ENCODE results near the gene ZNF862.
"Not testable (repeated sequence)": the region's sequence is repeated elsewhere in the genome, so short reads cannot be mapped to it uniquely, and the experiment has no call there.

The ZNF862 gene

DNA sequence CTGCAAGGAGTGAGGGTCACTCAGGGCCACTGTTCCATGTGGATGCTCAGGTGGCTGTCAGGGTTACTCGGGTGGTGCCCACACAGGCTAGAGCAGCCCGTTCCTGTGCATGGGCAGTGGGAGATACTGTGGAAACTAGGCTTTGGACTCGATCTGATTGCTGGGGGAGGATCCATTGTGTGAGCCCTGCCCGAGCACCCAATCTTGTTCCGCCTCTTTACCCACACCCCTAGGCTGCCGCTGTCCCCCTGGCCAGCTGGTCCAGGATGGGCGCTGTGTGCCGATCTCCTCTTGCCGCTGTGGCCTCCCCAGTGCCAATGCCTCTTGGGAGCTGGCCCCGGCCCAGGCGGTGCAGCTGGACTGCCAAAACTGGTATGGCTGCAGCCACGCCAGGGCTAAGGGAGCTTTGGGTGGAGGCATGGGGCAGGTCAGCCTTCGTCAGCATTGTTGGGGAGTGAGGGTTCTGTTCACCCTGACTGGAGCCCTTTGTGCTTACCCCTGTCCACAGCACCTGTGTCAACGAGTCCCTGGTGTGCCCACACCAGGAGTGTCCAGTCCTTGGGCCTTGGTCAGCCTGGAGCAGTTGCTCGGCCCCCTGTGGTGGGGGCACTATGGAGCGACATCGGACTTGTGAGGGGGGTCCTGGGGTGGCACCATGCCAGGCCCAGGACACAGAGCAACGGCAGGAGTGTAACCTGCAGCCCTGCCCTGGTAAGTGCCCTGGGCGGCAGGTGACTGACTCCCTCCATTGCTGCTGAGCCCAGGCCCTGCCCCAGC, 12.4 kb upstream of the ZNF862 start:
- DNase-seq = no peak

DNA sequence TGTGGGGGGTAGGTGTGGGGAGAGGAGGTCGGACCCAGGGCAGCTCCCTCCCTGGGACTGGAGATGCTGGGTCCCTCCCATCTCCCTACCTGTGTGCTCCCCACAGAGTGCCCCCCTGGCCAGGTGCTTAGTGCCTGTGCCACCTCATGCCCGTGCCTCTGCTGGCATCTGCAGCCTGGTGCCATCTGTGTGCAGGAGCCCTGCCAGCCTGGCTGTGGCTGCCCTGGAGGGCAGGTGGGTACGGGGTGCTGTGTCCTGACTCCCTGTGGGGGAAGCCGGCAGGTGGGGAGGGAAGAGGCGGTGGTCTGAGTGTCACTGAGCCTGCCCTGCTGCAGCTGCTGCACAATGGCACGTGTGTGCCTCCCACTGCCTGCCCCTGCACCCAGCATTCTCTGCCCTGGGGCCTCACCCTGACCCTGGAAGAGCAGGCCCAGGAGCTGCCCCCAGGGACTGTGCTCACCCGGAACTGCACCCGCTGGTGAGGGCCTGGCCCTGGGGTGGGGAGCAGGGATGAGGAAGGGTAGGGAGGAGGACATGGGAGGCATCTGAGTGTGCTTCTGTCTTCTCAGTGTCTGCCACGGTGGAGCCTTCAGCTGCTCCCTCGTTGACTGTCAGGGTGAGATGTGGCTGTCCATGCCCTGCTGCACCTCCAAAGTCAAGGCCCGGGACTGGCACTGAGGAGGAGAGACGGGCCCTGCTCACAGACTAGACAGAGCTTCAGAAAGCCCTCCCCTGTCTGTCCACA, 11.7 kb upstream of the ZNF862 start:
- no peak for DNase-seq

GRCh38 chr7:149827089-149827981, 10.8 kb upstream of the ZNF862 start:
- no peak for DNase-seq

GRCh38 chr7:149828357-149829309, 9.5 kb upstream of the ZNF862 start:
- no peak for DNase-seq

DNA sequence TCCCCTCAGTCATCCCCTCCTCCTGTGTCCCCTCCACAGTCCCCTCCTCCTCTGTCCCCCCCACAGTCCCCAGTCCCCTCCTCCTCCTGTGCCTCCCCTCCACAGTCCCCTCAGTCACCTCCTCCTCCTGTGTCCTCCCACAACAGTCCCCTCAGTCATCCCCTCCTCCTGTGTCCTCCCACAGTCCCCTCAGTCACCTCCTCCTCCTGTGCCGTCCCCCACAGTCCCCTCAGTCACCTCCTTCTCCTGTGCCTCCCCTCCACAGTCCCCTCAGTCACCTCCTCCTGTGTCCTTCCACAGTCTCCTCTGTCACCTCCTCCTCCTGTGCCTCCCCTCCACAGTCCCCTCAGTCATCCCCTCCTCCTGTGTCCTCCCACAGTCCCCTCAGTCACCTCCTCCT, 7.6 kb upstream of the ZNF862 start:
- DNase-seq = not testable (repeated sequence)

- DNase-seq = no peak
These were observed 7.0 kb upstream of the ZNF862 start for GRCh38 chr7:149830997-149831740.

- DNase-seq = no peak
These were observed 6.4 kb upstream of the ZNF862 start for GRCh38 chr7:149831741-149832219.

GRCh38 chr7:149832332-149833041, 5.7 kb upstream of the ZNF862 start:
- no peak for DNase-seq

GRCh38 chr7:149833495-149834130, 4.6 kb upstream of the ZNF862 start:
- DNase-seq = no peak

DNA sequence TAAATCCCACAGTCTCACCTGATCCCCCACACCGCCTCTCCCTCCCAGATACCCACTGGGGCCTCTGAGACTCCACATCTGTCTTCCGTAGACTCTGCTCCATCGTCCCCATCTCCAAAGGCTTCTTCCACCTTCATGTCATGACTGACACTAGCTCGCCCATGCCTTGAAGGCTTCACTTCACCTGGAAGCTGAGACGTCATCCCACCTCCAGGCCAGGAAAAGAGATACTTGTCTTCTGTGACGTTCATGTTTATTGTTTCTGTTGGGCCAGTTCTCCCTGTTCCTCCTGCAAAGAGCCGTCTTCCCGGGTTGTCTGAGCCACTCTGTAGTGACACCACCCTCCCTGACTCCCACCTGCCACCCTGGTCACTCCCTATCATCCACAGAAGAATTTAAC, 3.6 kb upstream of the ZNF862 start:
- DNase-seq = no peak

- no peak for DNase-seq
These were observed 1.7 kb upstream of the ZNF862 start for GRCh38 chr7:149836434-149836833.

- no peak for DNase-seq
These were observed 481 bp upstream of the ZNF862 start for GRCh38 chr7:149837564-149838223.

DNA sequence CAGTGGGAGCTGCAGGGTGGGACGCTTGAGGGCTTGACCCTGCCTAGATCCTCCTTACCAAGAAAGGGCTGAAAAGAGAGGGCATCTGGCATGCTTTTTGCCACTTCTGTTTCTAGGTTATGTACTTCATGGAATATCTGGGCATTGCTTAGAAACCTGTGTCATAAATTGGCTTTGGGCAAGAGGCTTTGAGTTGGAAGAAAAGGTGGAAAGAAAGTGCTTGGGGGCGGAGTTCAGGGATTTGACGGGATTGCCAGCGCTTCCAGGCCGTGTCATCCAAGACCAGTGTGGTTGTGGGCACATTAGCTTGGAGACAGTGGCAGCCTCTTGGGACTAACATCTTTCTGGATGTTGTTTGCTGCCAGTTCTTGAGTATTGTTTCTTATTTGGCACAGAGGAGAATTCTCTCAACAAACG, 825 bp downstream of the ZNF862 start:
- DNase-seq = peak; percentile 26

DNA sequence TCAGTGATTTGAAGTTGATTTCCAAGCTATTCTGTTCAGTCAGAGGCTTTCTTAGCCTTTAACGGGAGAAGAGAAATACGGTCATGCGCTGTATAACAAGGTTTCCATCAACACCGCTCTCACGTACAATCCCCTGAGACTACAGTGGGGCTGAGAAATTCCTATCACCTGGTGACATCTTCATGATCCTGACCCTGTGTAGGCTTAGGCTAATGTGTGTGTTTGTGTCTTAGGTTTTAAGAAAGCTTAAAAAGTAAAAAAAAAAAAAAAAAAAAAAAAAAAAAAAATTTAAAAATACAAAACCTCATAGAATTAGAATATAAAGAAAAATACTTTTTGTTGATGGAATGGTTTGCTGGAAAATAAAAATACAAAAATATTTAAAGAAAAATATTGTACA, 1.8 kb downstream of the ZNF862 start:
- DNase-seq = no peak

- DNase-seq = no peak
These were observed 5.4 kb downstream of the ZNF862 start for GRCh38 chr7:149843566-149843965.

DNA sequence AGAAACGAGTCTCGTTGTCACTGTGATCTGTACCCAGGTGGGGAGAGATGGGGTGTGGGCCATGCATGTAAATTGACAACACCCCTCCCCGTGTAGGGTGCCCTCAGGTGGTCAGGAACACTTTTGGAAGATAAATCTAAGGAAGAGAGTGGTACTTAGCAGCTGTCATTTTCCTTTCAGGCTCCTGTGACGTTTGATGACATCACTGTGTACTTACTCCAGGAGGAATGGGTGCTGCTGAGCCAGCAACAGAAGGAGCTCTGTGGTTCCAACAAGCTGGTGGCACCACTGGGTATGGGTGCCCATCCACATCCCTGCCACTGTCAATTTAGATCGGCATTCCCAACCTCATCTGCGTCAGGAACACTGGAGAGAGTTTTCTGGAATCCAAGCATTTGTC, 6.3 kb downstream of the ZNF862 start:
- no peak for DNase-seq

DNA sequence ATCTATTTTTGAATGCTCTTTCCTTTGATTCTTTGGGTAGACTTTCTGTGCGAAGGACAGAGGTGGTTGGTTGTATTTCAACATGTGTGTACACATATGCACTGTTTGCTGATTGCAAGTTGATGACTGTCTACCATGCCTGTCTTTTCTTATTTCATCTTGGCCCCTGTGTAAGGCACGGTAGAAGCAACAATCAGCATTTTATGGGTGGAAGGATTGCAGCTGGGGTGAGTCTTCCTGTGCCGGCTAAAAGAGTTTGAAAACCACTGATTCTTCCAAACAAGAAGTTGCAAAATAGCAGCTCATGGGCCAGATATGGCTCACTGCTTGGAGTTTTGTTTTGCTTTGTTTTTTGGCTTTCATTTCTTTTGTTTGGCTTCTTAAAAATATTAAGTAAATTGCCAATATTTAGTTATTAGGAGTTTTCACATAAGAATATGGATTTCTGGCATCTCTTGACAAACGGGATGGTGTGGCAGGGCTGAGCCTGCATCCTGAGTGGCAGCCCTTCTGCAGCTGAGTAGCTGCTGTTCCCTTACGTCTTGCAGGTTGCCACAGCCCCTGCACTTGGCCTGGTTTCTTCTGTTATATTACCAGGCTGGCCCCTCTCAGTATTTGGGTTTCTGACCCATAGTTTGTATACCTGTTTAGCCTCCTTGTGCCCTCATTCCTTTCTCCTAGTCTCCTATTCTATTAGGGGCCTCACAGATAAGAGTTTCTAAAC, 7.2 kb downstream of the ZNF862 start:
- DNase-seq = no peak

- no peak for DNase-seq
These were observed 7.8 kb downstream of the ZNF862 start for GRCh38 chr7:149846021-149846420.

Data from NCI-H1105 treated with DMSO at 0.1 percent for 48 hours (cell line).